Central memory CD8-positive, alpha-beta T cell (primary cell): ENCODE results near the gene ZNF688.

Experiments
- ATAC-seq: fragments of 150-1000 bp; cut with Tn5 transposase; replicated peaks from 2 replicates; pipeline ENCODE4 v1.10.0; 2022; ENCODE audit warnings: mild to moderate bottlenecking, moderate FRiP score, moderate number of reproducible peaks; ENCODE audit not compliant: poor library complexity, severe bottlenecking; ENCODE audit errors: extremely low read depth
- DNase-seq, 2 donors: peaks; one replicate each; pipeline ENCODE4 v3.0.0; 2021; ENCODE audit warnings: low spot score in 2 of 2
- H3K27ac Mint-ChIP-seq: one replicate; pipeline ENCODE4 v1.8.0; 2022; ENCODE audit warnings: low read depth, mild to moderate bottlenecking, moderate library complexity, mixed read lengths
- H3K27me3 Mint-ChIP-seq: one replicate; pipeline ENCODE4 v1.8.0; 2022; ENCODE audit warnings: mixed read lengths
- H3K36me3 Mint-ChIP-seq: one replicate; pipeline ENCODE4 v1.8.0; 2022; ENCODE audit warnings: mild to moderate bottlenecking, moderate library complexity, mixed read lengths; ENCODE audit not compliant: insufficient read depth
- H3K4me1 Mint-ChIP-seq: one replicate; pipeline ENCODE4 v1.8.0; 2022; ENCODE audit warnings: mixed read lengths
- H3K4me3 Mint-ChIP-seq: one replicate; pipeline ENCODE4 v1.8.0; 2022; ENCODE audit warnings: mild to moderate bottlenecking, moderate library complexity, mixed read lengths
- H3K9me3 Mint-ChIP-seq: one replicate; pipeline ENCODE4 v1.8.0; 2022; ENCODE audit warnings: mixed read lengths

ZNF688 gene

GRCh38 chr16:30533146-30533522, 38.4 kb downstream of the ZNF688 start:
- DNase-seq (no peak), ATAC-seq (no peak)
- H3K9me3 Mint-ChIP-seq = no peaks in the 10 kb centered on the region
- H3K27ac Mint-ChIP-seq = peak overlapping the region; percentile 93
- peaks cover 20% of the 10 kb centered on the region for H3K36me3 Mint-ChIP-seq
- H3K4me1 Mint-ChIP-seq = peaks cover 28% of the 10 kb centered on the region
- H3K27me3 Mint-ChIP-seq = no peaks in the 10 kb centered on the region
- peak overlapping the region; percentile 91 for H3K4me3 Mint-ChIP-seq

- no peak for DNase-seq
- peaks cover 34% of the 10 kb centered on the region for H3K4me1 Mint-ChIP-seq
- no peak for ATAC-seq
- no peaks in the 10 kb centered on the region for H3K27me3 Mint-ChIP-seq
- peaks cover 24% of the 10 kb centered on the region for H3K36me3 Mint-ChIP-seq
- no peaks in the 10 kb centered on the region for H3K9me3 Mint-ChIP-seq
- peak overlapping the region; percentile 91 for H3K4me3 Mint-ChIP-seq
- peak overlapping the region; percentile 93 for H3K27ac Mint-ChIP-seq
These were observed 39.0 kb downstream of the ZNF688 start for GRCh38 chr16:30532285-30533145.

- H3K36me3 Mint-ChIP-seq = peaks cover 24% of the 10 kb centered on the region
- H3K4me3 Mint-ChIP-seq = no peak overlapping the region
- no peak overlapping the region for H3K27ac Mint-ChIP-seq
- peaks cover 30% of the 10 kb centered on the region for H3K4me1 Mint-ChIP-seq
- H3K27me3 Mint-ChIP-seq = no peaks in the 10 kb centered on the region
- ATAC-seq (no peak), DNase-seq (no peak)
- H3K9me3 Mint-ChIP-seq = no peaks in the 10 kb centered on the region
These were observed 41.1 kb downstream of the ZNF688 start for GRCh38 chr16:30530163-30531037.

GRCh38 chr16:30528799-30529457, 42.6 kb downstream of the ZNF688 start:
- H3K4me3 Mint-ChIP-seq = no peak overlapping the region
- H3K27ac Mint-ChIP-seq = no peak overlapping the region

GRCh38 chr16:30527635-30528178, 43.8 kb downstream of the ZNF688 start:
- Mint-ChIP-seq H3K9me3 (no peaks in the 10 kb centered on the region), H3K36me3 (peaks cover 20% of the 10 kb centered on the region), H3K27me3 (no peaks in the 10 kb centered on the region), H3K4me1 (peaks cover 18% of the 10 kb centered on the region), H3K27ac (peak overlapping the region; percentile 83), H3K4me3 (peak overlapping the region; percentile 84)
- DNase-seq (no peak), ATAC-seq (peak; percentile 34)

More at GRCh38 chr16:30528799-30529457, 42.6 kb downstream of the ZNF688 start:
- Mint-ChIP-seq H3K4me1 (peaks cover 23% of the 10 kb centered on the region), H3K36me3 (peaks cover 22% of the 10 kb centered on the region), H3K9me3 (no peaks in the 10 kb centered on the region), H3K27me3 (no peaks in the 10 kb centered on the region)
- DNase-seq (no peak), ATAC-seq (no peak)

- Mint-ChIP-seq H3K4me3 (peak overlapping the region; percentile 84), H3K27ac (peak overlapping the region; percentile 83), H3K36me3 (peaks cover 27% of the 10 kb centered on the region), H3K9me3 (no peaks in the 10 kb centered on the region), H3K4me1 (peaks cover 24% of the 10 kb centered on the region), H3K27me3 (no peaks in the 10 kb centered on the region)
- ATAC-seq (peak; percentile 76), DNase-seq (peak; percentile 63 to 66)
These were observed 44.5 kb downstream of the ZNF688 start for GRCh38 chr16:30526823-30527634.

- H3K9me3 Mint-ChIP-seq = no peaks in the 10 kb centered on the region
- ATAC-seq = no peak
- no peaks in the 10 kb centered on the region for H3K27me3 Mint-ChIP-seq
- peaks cover 25% of the 10 kb centered on the region for H3K4me1 Mint-ChIP-seq
- H3K36me3 Mint-ChIP-seq = peaks cover 35% of the 10 kb centered on the region
- peak within 1 kb of the TSS; percentile 83 for H3K27ac Mint-ChIP-seq
- no peak for DNase-seq
- H3K4me3 Mint-ChIP-seq = peak within 1 kb of the TSS; percentile 84
These were observed 45.2 kb downstream of the ZNF688 start, which contains the start of gene ZNF768 for GRCh38 chr16:30526137-30526822. TSS of gene ZNF768 (minus strand) at chr16:30526566. CDS start at chr16:30526413, 153 bp downstream.

GRCh38 chr16:30525844-30526136, 45.7 kb downstream of the ZNF688 start:
- peak overlapping the region; percentile 49 for H3K27ac Mint-ChIP-seq
- peaks cover 36% of the 10 kb centered on the region for H3K36me3 Mint-ChIP-seq
- peak overlapping the region; percentile 84 for H3K4me3 Mint-ChIP-seq
- no peak for DNase-seq
- peaks cover 25% of the 10 kb centered on the region for H3K4me1 Mint-ChIP-seq
- no peaks in the 10 kb centered on the region for H3K9me3 Mint-ChIP-seq
- no peaks in the 10 kb centered on the region for H3K27me3 Mint-ChIP-seq
- no peak for ATAC-seq

- H3K27me3 Mint-ChIP-seq = no peaks in the 10 kb centered on the region
These were observed 46.6 kb downstream of the ZNF688 start for GRCh38 chr16:30524575-30525568.

GRCh38 chr16:30523768-30524574, 47.5 kb downstream of the ZNF688 start:
- Mint-ChIP-seq H3K9me3 (no peaks in the 10 kb centered on the region), H3K36me3 (peaks cover 52% of the 10 kb centered on the region), H3K4me3 (no peak overlapping the region), H3K4me1 (peaks cover 33% of the 10 kb centered on the region), H3K27me3 (no peaks in the 10 kb centered on the region), H3K27ac (peak overlapping the region; percentile 38)
- no peak for ATAC-seq
- DNase-seq = no peak

More at GRCh38 chr16:30524575-30525568, 46.6 kb downstream of the ZNF688 start:
- no peak for DNase-seq
- peaks cover 25% of the 10 kb centered on the region for H3K4me1 Mint-ChIP-seq
- ATAC-seq = no peak
- peaks cover 43% of the 10 kb centered on the region for H3K36me3 Mint-ChIP-seq
- H3K27ac Mint-ChIP-seq = peak overlapping the region; percentile 38
- no peak overlapping the region for H3K4me3 Mint-ChIP-seq
- H3K9me3 Mint-ChIP-seq = no peaks in the 10 kb centered on the region
